Measurements from ENCODE around the gene YKT6.

YKT6 gene

GRCh38 chr7:44237696-44238095, 36.9 kb downstream of the YKT6 start:
- no peak for DNase-seq

GRCh38 chr7:44238116-44238695, 37.4 kb downstream of the YKT6 start:
- DNase-seq, result no peak

- no peak for DNase-seq
Measured at GRCh38 chr7:44239361-44239760, 38.6 kb downstream of the YKT6 start.

GRCh38 chr7:44240376-44240775, 39.6 kb downstream of the YKT6 start:
- no peak for DNase-seq

GRCh38 chr7:44240983-44241510, 40.3 kb downstream of the YKT6 start:
- peak; percentile 79 for DNase-seq

GRCh38 chr7:44242091-44242490, 41.3 kb downstream of the YKT6 start:
- no peak for DNase-seq

GRCh38 chr7:44244282-44244681, 43.5 kb downstream of the YKT6 start:
- DNase-seq, result no peak

- DNase-seq, result no peak
Measured at GRCh38 chr7:44246396-44247113, 45.8 kb downstream of the YKT6 start.

- DNase-seq, result no peak
Measured at GRCh38 chr7:44247868-44248651, 47.3 kb downstream of the YKT6 start.

GRCh38 chr7:44249639-44250234, 49.0 kb downstream of the YKT6 start:
- DNase-seq, result no peak

- no peak for DNase-seq
Measured at GRCh38 chr7:44251269-44251668, 50.5 kb downstream of the YKT6 start.

GRCh38 chr7:44251881-44252280, 51.1 kb downstream of the YKT6 start:
- DNase-seq, result no peak

- DNase-seq, result no peak
Measured at GRCh38 chr7:44256459-44256858, 55.7 kb downstream of the YKT6 start.

- no peak for DNase-seq
Measured at GRCh38 chr7:44257213-44257612, 56.4 kb downstream of the YKT6 start.

- DNase-seq, result peak; percentile 19
Measured at GRCh38 chr7:44257618-44258422, 57.0 kb downstream of the YKT6 start.

- DNase-seq, result no peak
Measured at GRCh38 chr7:44258423-44258760, 57.6 kb downstream of the YKT6 start.

- no peak for DNase-seq
Measured at GRCh38 chr7:44258865-44259546, 58.2 kb downstream of the YKT6 start.

- no peak for DNase-seq
Measured at GRCh38 chr7:44259547-44260457, 59.0 kb downstream of the YKT6 start.

- DNase-seq, result peak; percentile 69
Measured at GRCh38 chr7:44261240-44261639, 60.5 kb downstream of the YKT6 start.

- no peak for DNase-seq
Measured at GRCh38 chr7:44262031-44262430, 61.3 kb downstream of the YKT6 start.

Data from NCI-H1694 treated with DMSO at 0.1 percent for 48 hours (cell line).